Epithelial cell of esophagus (primary cell): Measurements from ENCODE around the gene HMGCS1.
"Not testable (repeated sequence)": the region's sequence is repeated elsewhere in the genome, so short reads cannot be mapped to it uniquely, and the experiment has no call there.

Experiments used
- DNase-seq: peaks from one replicate; pipeline ENCODE4 v3.0.0; 2010; ENCODE audit warnings: low read depth
- H3K4me3 ChIP-seq: 2 replicates; pipeline ENCODE4 v1.5.1; 2011; ENCODE audit warnings: mild to moderate bottlenecking, low read length, control low read depth
- TF ChIP-seq, protein P1 (sequence below): IDR thresholded peaks from 2 replicates; pipeline ENCODE4 v1.5.1; 2011; ENCODE audit warnings: low read depth, mild to moderate bottlenecking, low read length, control low read depth, inconsistent platforms; ENCODE audit not compliant: insufficient read depth; ENCODE audit errors: missing control alignments

Gene HMGCS1

DNA sequence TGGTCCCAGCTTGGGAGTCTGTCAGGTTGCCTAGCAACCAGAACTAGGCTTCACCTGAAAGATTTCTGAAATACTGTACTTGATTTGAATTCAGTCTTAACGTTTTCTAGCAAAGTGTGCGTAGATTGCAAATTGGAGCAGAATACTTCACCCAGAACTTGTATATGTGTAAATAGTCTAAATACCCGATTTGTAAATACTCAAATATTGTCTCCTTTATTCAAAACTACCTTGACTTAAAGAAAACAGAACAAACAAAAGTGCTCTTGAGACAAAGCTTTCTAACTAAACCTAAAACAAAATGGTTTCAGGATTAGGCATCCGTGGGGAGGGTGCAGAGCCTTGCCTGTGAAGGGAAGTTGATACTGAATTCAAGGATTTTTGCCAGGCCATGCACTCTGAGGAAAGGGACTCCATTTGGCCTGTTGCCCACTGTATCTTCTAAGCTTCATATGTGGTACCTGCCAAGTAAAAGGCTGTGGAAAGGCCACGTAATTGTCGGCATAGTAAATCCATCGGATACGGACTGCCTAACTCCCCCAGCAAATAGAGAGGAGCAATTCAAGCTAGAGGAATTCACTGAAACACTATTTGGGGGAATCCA lies 744 bp upstream of the HMGCS1 start:
- TF ChIP-seq, protein P1, sequence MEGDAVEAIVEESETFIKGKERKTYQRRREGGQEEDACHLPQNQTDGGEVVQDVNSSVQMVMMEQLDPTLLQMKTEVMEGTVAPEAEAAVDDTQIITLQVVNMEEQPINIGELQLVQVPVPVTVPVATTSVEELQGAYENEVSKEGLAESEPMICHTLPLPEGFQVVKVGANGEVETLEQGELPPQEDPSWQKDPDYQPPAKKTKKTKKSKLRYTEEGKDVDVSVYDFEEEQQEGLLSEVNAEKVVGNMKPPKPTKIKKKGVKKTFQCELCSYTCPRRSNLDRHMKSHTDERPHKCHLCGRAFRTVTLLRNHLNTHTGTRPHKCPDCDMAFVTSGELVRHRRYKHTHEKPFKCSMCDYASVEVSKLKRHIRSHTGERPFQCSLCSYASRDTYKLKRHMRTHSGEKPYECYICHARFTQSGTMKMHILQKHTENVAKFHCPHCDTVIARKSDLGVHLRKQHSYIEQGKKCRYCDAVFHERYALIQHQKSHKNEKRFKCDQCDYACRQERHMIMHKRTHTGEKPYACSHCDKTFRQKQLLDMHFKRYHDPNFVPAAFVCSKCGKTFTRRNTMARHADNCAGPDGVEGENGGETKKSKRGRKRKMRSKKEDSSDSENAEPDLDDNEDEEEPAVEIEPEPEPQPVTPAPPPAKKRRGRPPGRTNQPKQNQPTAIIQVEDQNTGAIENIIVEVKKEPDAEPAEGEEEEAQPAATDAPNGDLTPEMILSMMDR = no peak
- H3K4me3 ChIP-seq = peak overlapping the region; percentile 36
- DNase-seq = no peak

DNA sequence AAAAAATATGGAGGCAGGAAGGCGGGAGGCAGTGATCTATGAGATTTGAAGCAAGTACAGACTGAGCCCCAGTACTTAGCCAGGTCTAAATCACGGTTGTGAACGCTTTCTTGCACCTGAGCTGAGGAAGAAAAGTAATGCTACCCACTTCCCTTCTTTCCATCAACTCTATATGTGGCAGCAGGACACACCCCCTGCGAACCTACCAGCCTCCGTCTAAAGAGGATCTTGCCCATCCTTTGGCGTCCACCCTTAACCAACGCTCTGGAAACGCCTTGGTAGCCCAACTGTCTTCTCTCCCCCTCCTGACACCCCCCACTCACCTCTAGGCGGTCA lies 545 bp downstream of the HMGCS1 start:
- TF ChIP-seq, protein P1 = no peak
- peak overlapping the region; percentile 92 for H3K4me3 ChIP-seq
- DNase-seq = no peak

DNA sequence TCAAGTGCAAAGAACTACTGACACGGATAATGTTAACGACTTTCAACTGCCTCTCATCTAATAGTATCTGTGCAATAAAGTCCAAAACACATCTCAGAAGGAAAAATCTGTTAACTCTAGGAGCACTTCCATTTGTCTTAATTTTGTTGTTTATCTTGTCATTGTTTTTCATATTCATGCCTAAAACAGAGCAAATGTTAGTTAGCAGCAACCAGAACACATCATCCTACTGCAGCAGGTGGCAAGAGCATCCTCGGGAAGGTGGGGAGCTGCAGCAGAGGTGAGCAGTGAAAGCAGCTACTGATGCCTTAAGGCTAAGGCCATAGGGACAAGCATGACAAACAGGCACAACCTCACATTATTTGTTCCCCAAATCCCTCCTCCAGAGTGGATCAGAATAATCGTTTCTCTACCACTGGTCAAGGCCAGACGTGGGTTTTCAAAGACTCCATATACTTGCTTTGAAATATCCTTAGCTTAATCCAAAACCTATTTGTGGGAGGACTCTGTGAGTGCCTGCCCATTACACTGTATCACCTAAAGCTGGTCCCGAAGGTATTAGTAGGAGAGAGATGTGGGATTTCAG lies 1.0 kb downstream of the HMGCS1 start:
- TF ChIP-seq, protein P1 = no peak
- peak; percentile 28 for DNase-seq
- H3K4me3 ChIP-seq = peak overlapping the region; percentile 92

DNA sequence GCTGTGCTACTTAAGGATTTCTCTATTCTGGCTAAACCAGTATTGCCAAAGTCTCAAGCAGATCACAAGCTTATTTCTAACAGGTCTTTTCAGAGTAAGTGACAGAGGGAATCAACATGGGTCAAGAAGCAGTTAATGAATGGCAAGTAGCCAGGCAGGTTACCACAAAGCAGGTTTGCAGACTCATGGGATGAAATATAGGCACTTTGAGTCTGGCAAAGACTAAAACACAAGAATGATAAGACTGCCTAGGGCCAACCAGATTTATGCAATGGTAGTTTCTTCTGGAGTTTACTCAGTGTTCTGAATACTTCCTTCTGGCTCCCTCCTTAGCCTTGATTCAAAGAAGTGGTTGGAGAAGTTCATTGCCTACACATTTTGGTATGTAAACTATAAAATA lies 3.6 kb downstream of the HMGCS1 start:
- TF ChIP-seq, protein P1 = no peak
- H3K4me3 ChIP-seq = peak overlapping the region; percentile 4
- DNase-seq = peak; percentile 72

DNA sequence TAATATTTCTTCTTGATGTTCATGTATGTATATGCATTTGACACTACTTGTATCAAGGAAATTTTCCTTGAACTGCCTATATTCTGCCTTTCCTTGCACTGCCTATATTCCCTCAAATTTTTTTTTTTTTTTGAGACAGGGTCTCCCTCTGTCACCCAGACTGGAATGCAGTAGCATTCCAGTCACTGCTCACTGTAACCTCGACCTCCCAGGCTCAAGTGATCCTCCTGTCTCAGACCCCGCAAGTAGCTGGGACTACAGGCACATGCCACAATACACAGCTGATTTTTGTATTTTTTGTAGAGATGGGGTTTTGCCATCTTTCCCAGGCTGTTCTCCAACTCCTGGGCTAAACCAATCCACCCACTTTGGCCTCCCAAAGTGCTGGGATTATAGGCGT lies 4.1 kb downstream of the HMGCS1 start:
- DNase-seq = no peak
- no peak overlapping the region for H3K4me3 ChIP-seq
- TF ChIP-seq, protein P1 = no peak

DNA sequence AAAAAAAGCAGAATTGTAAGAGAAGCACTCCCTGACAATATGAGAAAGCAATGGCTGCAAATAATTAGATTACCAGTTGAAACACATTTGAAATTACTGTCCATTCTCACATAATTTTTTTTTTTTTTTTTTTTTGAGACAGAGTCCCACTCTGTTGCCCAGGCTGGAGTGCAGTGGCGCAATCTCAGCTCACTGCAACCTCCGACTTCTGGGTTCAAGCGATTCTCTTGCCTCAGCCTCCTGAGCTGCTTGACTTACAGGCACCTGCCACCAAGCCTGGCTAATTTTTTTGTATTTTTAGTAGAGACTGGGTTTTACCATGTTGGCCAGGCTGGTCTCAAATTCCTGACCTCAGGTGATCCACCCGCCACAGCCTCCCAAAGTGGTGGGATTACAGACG lies 6.3 kb downstream of the HMGCS1 start:
- DNase-seq, H3K4me3 ChIP-seq: not testable (repeated sequence)

DNA sequence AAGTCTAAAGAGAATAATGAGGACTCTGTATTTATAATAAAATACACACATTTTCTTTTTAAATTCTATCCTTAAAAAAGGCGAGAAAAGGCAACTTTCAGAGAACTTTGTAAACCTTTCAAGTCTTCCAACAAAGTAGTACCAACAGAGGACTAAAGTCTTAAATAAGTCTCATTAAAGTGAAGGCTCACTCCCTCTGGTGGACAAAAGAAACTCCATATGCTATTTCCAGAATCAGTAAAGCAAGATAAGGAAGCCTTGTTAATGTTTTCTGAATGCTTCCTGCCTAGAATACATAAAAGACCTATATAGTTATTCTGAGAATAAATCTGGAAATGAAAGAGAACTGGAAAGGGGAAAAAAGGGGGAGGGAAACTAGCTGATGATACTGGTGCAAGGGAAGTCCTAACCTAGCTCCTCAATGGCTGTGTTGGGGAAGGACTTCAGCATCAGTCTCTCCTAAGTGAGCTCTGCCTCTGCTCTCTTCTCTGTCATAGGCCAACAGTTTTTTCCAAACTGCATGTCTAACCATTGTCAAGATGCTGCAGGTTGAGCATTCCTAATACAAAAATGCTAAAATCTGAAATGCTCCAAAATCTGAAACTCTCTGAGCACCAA lies 7.2 kb downstream of the HMGCS1 start:
- peak; percentile 65 for DNase-seq
- TF ChIP-seq, protein P1 = peak; percentile 63
- H3K4me3 ChIP-seq = no peak overlapping the region
